ENCODE data around the gene FAM181A. TPM values are rescaled to one million over a fixed set of nuclear protein-coding genes. Genes with fewer than 3 reads are reported as not detected.
A peak's percentile ranks its signal among the peaks of the same experiment; 100 is the strongest.

The FAM181A gene
- total and polyA plus RNA-seq, 10 of the 15 experiments (the other 5 are each of a cell fraction or from before 2014, with no cell fraction given): not detected

- RAD21 ChIA-PET (ENCODE audit: unreplicated experiment): interaction anchor here (0.7 to 13.9 kb wide), 41 partner anchors 9 to 243 kb away, joined by 3 to 344 read pairs (median 7); partner anchors contain the start of genes ASB2, CCDC197, DDX24 and IFI27L1
- TF ChIP-seq E2F8 (IDR thresholded peaks at IDR 0.05; ENCODE audit: low read depth, partially characterized antibody): no peak
- no peak for TF ChIP-seq MEF2B (IDR thresholded peaks at IDR 0.05; ENCODE audit: partially characterized antibody, poor library complexity, severe bottlenecking)
- TF ChIP-seq SREBF2 (IDR thresholded peaks at IDR 0.05; ENCODE audit: low read length): no peak
- no peak for TF ChIP-seq POLR2AphosphoS2 (IDR thresholded peaks at IDR 0.05; ENCODE audit: low read depth, low read length)
- peak; percentile 87 for TF ChIP-seq ZNF592 (IDR thresholded peaks at IDR 0.05)
- 0 out of 2 replicates have a peak, but pooled peaks have one; percentile 49 for TF ChIP-seq ESRRA (IDR thresholded peaks at IDR 0.05; ENCODE audit: low read length)
- TF ChIP-seq SIX5 (IDR thresholded peaks at IDR 0.05; ENCODE audit: low read depth, low read length, severe bottlenecking): no peak
- TF ChIP-seq ZNF687 (IDR thresholded peaks at IDR 0.05): peak; percentile 73; the same call in 1 of the 2 replicates
- TF ChIP-seq RFX5 (IDR thresholded peaks at IDR 0.05; ENCODE audit: low read depth, low read length): 0 out of 2 replicates have a peak, but pooled peaks have one; percentile 11
Measured at GRCh38 chr14:93939304-93940229, 12.4 kb downstream of the FAM181A start.

More at GRCh38 chr14:93939304-93940229, 12.4 kb downstream of the FAM181A start:
- 26% methylated on average over 79 of the region's 84 CpGs for WGBS (ENCODE audit: insufficient coverage, insufficient replicate concordance, low lambda C conversion rate, missing lambda C conversion rate)
- ChIA-PET CTCF (interaction anchor here (0.7 to 12.1 kb wide), 32 partner anchors 8 to 563 kb away, joined by 3 to 541 read pairs (median 6); partner anchors contain the start of genes ASB2, CCDC197, DDX24 and IFI27L1), POLR2A (interaction anchor here (0.9 to 2.1 kb wide), 8 partner anchors 16 to 64 kb away, joined by 3 to 21 read pairs (median 6); no protein-coding TSS in a partner anchor), SMC1A (ENCODE audit: uncharacterized antibody, unreplicated experiment) (interaction anchor here (0.6 to 10.5 kb wide), 36 partner anchors 11 to 241 kb away, joined by 3 to 184 read pairs (median 5); partner anchors contain the start of genes CCDC197 and IFI27L2)
- H3K27me3 ChIP-seq (replicated peaks in 1 of 2; ENCODE audit: control insufficient read depth in 2 of 2, insufficient read depth in 2 of 2, low read length in 1 of 2): no peaks in the 10 kb centered on the region
- no peaks in the 10 kb centered on the region for H3K79me2 ChIP-seq (ENCODE audit: control insufficient read depth, insufficient read depth, low read length)
- no peak overlapping the region for H3K4me3 ChIP-seq
- no peaks in the 10 kb centered on the region for H4K20me1 ChIP-seq (ENCODE audit: control insufficient read depth, insufficient read depth)
- peaks cover 8% of the 10 kb centered on the region for H3K4me1 ChIP-seq (ENCODE audit: control insufficient read depth, insufficient read depth, low read length)
- peaks cover 2 to 3% of the 10 kb centered on the region in 2 experiments; a peak in 3 of 4 replicates for H3K36me3 ChIP-seq (ENCODE audit: control insufficient read depth in 2 of 2, insufficient read depth in 2 of 2, low read length in 1 of 2)
- H3K9ac ChIP-seq (ENCODE audit: control insufficient read depth, insufficient read depth, low read length): peak overlapping the region; percentile 22; the same call in 1 of the 2 replicates
- peak overlapping the region; percentile 50 for H3K4me2 ChIP-seq (ENCODE audit: control insufficient read depth, insufficient read depth)
- ATAC-seq (peak; percentile 98), FAIRE-seq (peak; percentile 94), DNase-seq (ENCODE audit: low read depth, low spot score) (peak; percentile 25)
- H2AFZ ChIP-seq (ENCODE audit: control insufficient read depth, low read depth, low read length): peak overlapping the region; percentile 55
- H3K27ac ChIP-seq (ENCODE audit: control insufficient read depth, insufficient read depth): no peak overlapping the region; the same call in 1 of the 2 replicates
- BruUV-seq (replicated peaks): no TSS peak
- no peaks in the 10 kb centered on the region; the same call in 2 of the 3 replicates for H3K9me3 ChIP-seq (replicated peaks; ENCODE audit: control insufficient read depth, insufficient read depth, low read length)
- in situ Hi-C loops (cut with MboI) (loop anchor here (5.0 kb wide), 1 partner anchor 63 kb away; no protein-coding TSS in a partner anchor), intact Hi-C loops (cut with micrococcal nuclease; ENCODE audit: unreplicated experiment) (loop anchor here (1.0 to 2.0 kb wide), 4 partner anchors 19 to 197 kb away; no protein-coding TSS in a partner anchor)
